Endothelial cell of umbilical vein (primary cell): ENCODE measurements around the gene DST. TPM values are rescaled to one million over a fixed set of nuclear protein-coding genes. Genes with fewer than 3 reads are reported as not detected.

Experiments
- BruUV-seq: library from RNA; stranded (reverse); fragments of 400-500 nt; replicated peaks from 2 replicates; lab custom pipeline; 2021; lab: Mats Ljungman, UMichigan
- CTCF ChIA-PET: fragments of 300-600, 350-600 bp; sonication (Branson Sonifier 250); formaldehyde crosslinking; loops from one replicate; lab custom pipeline; 2021; ENCODE audit warnings: antibody characterized with exemption, inconsistent platforms; lab: Charles Lee
- POLR2A ChIA-PET: fragments of 300-600, 350-600 bp; sonication (Branson Sonifier 250); formaldehyde crosslinking; loops from one replicate; lab custom pipeline; 2021; ENCODE audit warnings: antibody characterized with exemption, inconsistent platforms; lab: Charles Lee
- DNase-seq: peaks from one replicate; pipeline ENCODE4 v3.0.0-alpha.2; 2011; ENCODE audit warnings: low read depth, low spot score
- FAIRE-seq: peaks from 2 replicates; lab custom pipeline; 2011; peaks lifted over from hg19 to GRCh38; lab: Jason Lieb, UNC
- H2AFZ ChIP-seq: 2 replicates; pipeline ENCODE4 v1.6.0; 2012; ENCODE audit warnings: low read depth, low read length, control low read depth, inconsistent platforms
- H3K27ac ChIP-seq: 2 replicates; pipeline ENCODE4 v1.5.1; 2011; ENCODE audit warnings: low read depth, mild to moderate bottlenecking, control low read depth, low read length, moderate library complexity; ENCODE audit not compliant: insufficient read depth
- H3K27me3 ChIP-seq, 2 experiments: 2 replicates each; pipeline versions ENCODE4 v1.6.0 to v1.6.1; 2011; ENCODE audit warnings: low read length in 2 of 2, mixed read lengths in 1 of 2; ENCODE audit not compliant: control insufficient read depth in 2 of 2, insufficient read depth in 2 of 2
- H3K36me3 ChIP-seq, 2 experiments: 2 replicates in 1 of 2; 3 replicates in 1 of 2; pipeline ENCODE4 v1.5.1; 2011; ENCODE audit warnings: low read length in 2 of 2, mild to moderate bottlenecking in 1 of 2, moderate library complexity in 1 of 2; ENCODE audit not compliant: control insufficient read depth in 2 of 2, insufficient read depth in 2 of 2; ENCODE audit errors: extremely low read depth in 1 of 2
- H3K4me1 ChIP-seq: 3 replicates; pipeline ENCODE4 v1.5.1; 2011; ENCODE audit warnings: mild to moderate bottlenecking, low read length; ENCODE audit not compliant: control insufficient read depth, insufficient read depth; ENCODE audit errors: extremely low read depth
- H3K4me2 ChIP-seq: 2 replicates; pipeline ENCODE4 v1.6.1; 2011; ENCODE audit warnings: low read length, control low read depth, mixed read lengths; ENCODE audit not compliant: insufficient read depth
- H3K4me3 ChIP-seq, 3 experiments: fragments of 200-600 bp in 1 of 3; sonication (generic), shearing (Covaris generic) in 1 of 3; replicated peaks in 1 of 3; 2 replicates each; pipeline ENCODE4 v1.5.1; 2011 to 2016; ENCODE audit warnings: control low read depth in 3 of 3, low read length in 3 of 3, mild to moderate bottlenecking in 2 of 3, inconsistent platforms in 1 of 3, low read depth in 1 of 3, moderate library complexity in 1 of 3; ENCODE audit not compliant: insufficient read depth in 1 of 3
- H3K79me2 ChIP-seq: 2 replicates; pipeline ENCODE4 v1.6.0; 2012; ENCODE audit warnings: low read length, inconsistent platforms; ENCODE audit not compliant: control insufficient read depth, insufficient read depth
- H3K9ac ChIP-seq: replicated peaks from 2 replicates; pipeline ENCODE3; 2011; ENCODE audit warnings: low read length, control low read depth; ENCODE audit not compliant: insufficient read depth; ENCODE audit errors: extremely low read depth
- H3K9me1 ChIP-seq: replicated peaks from 3 replicates; pipeline ENCODE4 v1.6.0; 2011; ENCODE audit warnings: mild to moderate bottlenecking, low read length; ENCODE audit not compliant: control insufficient read depth, insufficient read depth; ENCODE audit errors: extremely low read depth
- H3K9me3 ChIP-seq: replicated peaks from 2 replicates; pipeline ENCODE4 v1.5.1; 2012; ENCODE audit warnings: low read length, inconsistent platforms; ENCODE audit not compliant: control insufficient read depth, insufficient read depth
- H4K20me1 ChIP-seq: replicated peaks from 2 replicates; pipeline ENCODE3; 2011; ENCODE audit warnings: mild to moderate bottlenecking, low read length; ENCODE audit not compliant: control insufficient read depth, insufficient read depth; ENCODE audit errors: extremely low read depth
- CTCF ChIP-seq, 2 donors: IDR thresholded peaks; 1 replicate in 1 of 2; 2 replicates in 1 of 2; pipeline ENCODE4 v1.5.1; 2011; ENCODE audit warnings: low read length in 2 of 2, mild to moderate bottlenecking in 2 of 2, moderate library complexity in 2 of 2, control low read depth in 1 of 2, inconsistent platforms in 1 of 2, low read depth in 1 of 2; ENCODE audit not compliant: insufficient read depth in 1 of 2; ENCODE audit errors: extremely low read depth in 1 of 2
- EZH2 ChIP-seq: IDR thresholded peaks from 2 replicates; pipeline ENCODE4 v1.6.1; 2012; ENCODE audit warnings: borderline replicate concordance, low read depth, mild to moderate bottlenecking, moderate library complexity, low read length, inconsistent platforms; ENCODE audit not compliant: severe bottlenecking
- FOS ChIP-seq: IDR thresholded peaks from 2 replicates; pipeline ENCODE4 v1.6.1; 2011; ENCODE audit warnings: mild to moderate bottlenecking, low read length, moderate library complexity, borderline replicate concordance; ENCODE audit not compliant: insufficient read depth
- GATA2 ChIP-seq: IDR thresholded peaks from 2 replicates; pipeline ENCODE4 v1.7.0; 2011; ENCODE audit warnings: low read depth, mild to moderate bottlenecking, moderate library complexity, mixed read lengths, low read length; ENCODE audit not compliant: insufficient read length, insufficient read depth
- JUN ChIP-seq: IDR thresholded peaks from 2 replicates; pipeline ENCODE4 v1.6.1; 2011; ENCODE audit warnings: borderline replicate concordance, low read depth; ENCODE audit not compliant: insufficient read length, insufficient read depth
- MAX ChIP-seq: IDR thresholded peaks from 2 replicates; pipeline ENCODE4 v1.6.1; 2011; ENCODE audit not compliant: insufficient read depth, insufficient read length
- MYC ChIP-seq: IDR thresholded peaks from one replicate; pipeline ENCODE4 v1.6.1; 2011; ENCODE audit warnings: mild to moderate bottlenecking, low read depth, low read length
- POLR2A ChIP-seq: IDR thresholded peaks from 2 replicates; pipeline ENCODE4 v1.6.1; 2012; ENCODE audit warnings: low read depth, mild to moderate bottlenecking, control low read depth, low read length
- POLR2AphosphoS5 ChIP-seq: IDR thresholded peaks from 2 replicates; pipeline ENCODE4 v1.6.1; 2012; ENCODE audit warnings: low read depth, mild to moderate bottlenecking, control low read depth, low read length, moderate library complexity; ENCODE audit not compliant: insufficient read depth
- dilution Hi-C: fragments of 300-500 bp; cut with MboI; formaldehyde crosslinking; loops from one replicate; pipeline ENCODE4 v1.15.0; 2019; ENCODE audit warnings: low sequenced_read_pairs; ENCODE audit not compliant: extremely low pct_ligation_motif_present
- intact Hi-C: fragments of 100-400 bp; cut with micrococcal nuclease; formaldehyde crosslinking; loops from one replicate; pipeline ENCODE4 v1.10.0; 2022
- polyA plus RNA-seq, 4 experiments: library from polyadenylated mRNA; depleted of rRNA in 3 of 4; stranded (reverse) in 3 of 4; unstranded in 1 of 4; fragments of >200 nt; gene quantifications; 2 replicates each; pipeline versions ENCODE4 v1.2.1 to v1.2.3, GENCODE V29; 2011 to 2012; ENCODE audit warnings: missing spikeins in 1 of 4
- total RNA-seq: library from RNA; stranded (reverse); gene quantifications from 2 replicates; pipeline ENCODE4 v1.2.3, GENCODE V29; 2021

Gene DST
- total and polyA plus RNA-seq, 2 donors (not counting 3 experiments of a cell fraction or from before 2014, with no cell fraction given): 62.3 to 253 TPM

GRCh38 chr6:56580271-56580670 is 62.4 kb downstream of the DST start:
- H2AFZ ChIP-seq: no peak overlapping the region
- no peaks in the 10 kb centered on the region for H3K36me3 ChIP-seq
- dilution Hi-C loops: no loop called here
- DNase-seq (no peak), FAIRE-seq (no peak)
- H3K4me1 ChIP-seq: peaks cover 5% of the 10 kb centered on the region
- no peaks in the 10 kb centered on the region for H3K27me3 ChIP-seq
- H3K9me1 ChIP-seq: no peaks in the 10 kb centered on the region
- ChIA-PET POLR2A (no interaction called here), CTCF (interaction anchor here (1.3 to 4.0 kb wide), 4 partner anchors 10 to 210 kb away, joined by 3 to 34 read pairs (median 11); no protein-coding TSS in a partner anchor)
- H3K27ac ChIP-seq: no peak overlapping the region
- H4K20me1 ChIP-seq: no peaks in the 10 kb centered on the region
- no peak overlapping the region for H3K9ac ChIP-seq
- intact Hi-C loops: no loop called here
- H3K79me2 ChIP-seq: no peaks in the 10 kb centered on the region
- no peak for TF ChIP-seq FOS
- no peak for TF ChIP-seq CTCF (IDR thresholded peaks at IDR 0.05; ENCODE audit: extremely low read depth in 1 of 2, insufficient read depth in 1 of 2, low read depth in 1 of 2, low read length in 2 of 2)
- no peak for TF ChIP-seq MYC
- TF ChIP-seq EZH2: no peak
- TF ChIP-seq GATA2: no peak
- TF ChIP-seq JUN: no peak
- TF ChIP-seq MAX: no peak
- TF ChIP-seq POLR2A: no peak
- TF ChIP-seq POLR2AphosphoS5: no peak
- BruUV-seq: no TSS peak
- no peaks in the 10 kb centered on the region for H3K9me3 ChIP-seq
- H3K4me3 ChIP-seq: no peak overlapping the region
- no peak overlapping the region for H3K4me2 ChIP-seq
